T-cell (primary cell): ENCODE results near the gene ITPR2. TPM values are rescaled to one million over a fixed set of nuclear protein-coding genes. Genes with fewer than 3 reads are reported as not detected.

Experiments
- ATAC-seq, 4 experiments: fragments of 200-7000 bp in 3 of 4; fragments of 150-1000 bp in 1 of 4; cut with Tn5 transposase; replicated peaks in 1 of 4; 1 replicate in 3 of 4; 2 replicates in 1 of 4; pipeline ENCODE4 v1.10.0; 2021; ENCODE audit warnings: moderate library complexity in 3 of 4, mild to moderate bottlenecking in 2 of 4, moderate number of reproducible peaks in 1 of 4
- CTCF ChIA-PET, 2 donors: fragments of 300-600 bp; sonication (Branson Sonifier 250); formaldehyde crosslinking; loops; one replicate each; lab custom pipeline; 2022; ENCODE audit warnings: antibody characterized with exemption in 2 of 2; lab: Charles Lee
- POLR2A ChIA-PET, 2 donors: fragments of 300-600 bp; sonication (Branson Sonifier 250); formaldehyde crosslinking; loops; one replicate each; lab custom pipeline; 2022; ENCODE audit warnings: antibody characterized with exemption in 2 of 2; lab: Charles Lee
- DNase-seq, 35 experiments: peaks; one replicate each; pipeline versions ENCODE4 v3.0.0 to v3.0.0-alpha.2; 2013 to 2023
- H3K27ac ChIP-seq: one replicate; pipeline ENCODE4 v1.5.1; 2013; ENCODE audit warnings: low read length
- H3K27me3 ChIP-seq, 2 experiments: replicated peaks in 1 of 2; 1 replicate in 1 of 2; 2 replicates in 1 of 2; pipeline versions ENCODE4 v1.6.1 to v1.7.0; 2013; ENCODE audit warnings: low read length in 1 of 2, mixed read lengths in 1 of 2; ENCODE audit not compliant: control insufficient read depth in 2 of 2, insufficient read depth in 2 of 2; ENCODE audit errors: extremely low read depth in 1 of 2
- H3K36me3 ChIP-seq, 2 donors: 1 replicate in 1 of 2; 2 replicates in 1 of 2; pipeline versions ENCODE4 v1.6.1 to v1.7.0; 2013; ENCODE audit warnings: low read length in 1 of 2; ENCODE audit not compliant: control insufficient read depth in 2 of 2, insufficient read depth in 1 of 2; ENCODE audit errors: extremely low read depth in 1 of 2
- H3K4me1 ChIP-seq, 2 experiments: 1 replicate in 1 of 2; 2 replicates in 1 of 2; pipeline versions ENCODE4 v1.6.1 to v1.7.0; 2013; ENCODE audit warnings: low read length in 2 of 2, mixed read lengths in 1 of 2; ENCODE audit not compliant: insufficient read depth in 2 of 2, control insufficient read depth in 1 of 2; ENCODE audit errors: extremely low read depth in 1 of 2
- H3K4me3 ChIP-seq, 2 donors: 1 replicate in 1 of 2; 2 replicates in 1 of 2; pipeline versions ENCODE4 v1.5.1 to v1.7.0; 2013; ENCODE audit warnings: mild to moderate bottlenecking in 2 of 2, low read length in 1 of 2, moderate library complexity in 1 of 2; ENCODE audit not compliant: control insufficient read depth in 1 of 2; ENCODE audit errors: extremely low read depth in 1 of 2
- H3K9me3 ChIP-seq: 2 replicates; pipeline ENCODE4 v1.7.0; 2013
- H3K27ac Mint-ChIP-seq, 2 donors: one replicate each; pipeline ENCODE4 v1.8.0; 2020 to 2021; ENCODE audit warnings: mild to moderate bottlenecking in 2 of 2, mixed read lengths in 2 of 2
- H3K27me3 Mint-ChIP-seq, 2 donors: one replicate each; pipeline ENCODE4 v1.8.0; 2021 to 2022; ENCODE audit warnings: mixed read lengths in 2 of 2
- H3K36me3 Mint-ChIP-seq: one replicate; pipeline ENCODE4 v1.8.0; 2021; ENCODE audit warnings: mixed read lengths
- H3K4me1 Mint-ChIP-seq, 3 donors: one replicate each; pipeline ENCODE4 v1.8.0; 2020 to 2022; ENCODE audit warnings: mixed read lengths in 3 of 3, mild to moderate bottlenecking in 1 of 3
- H3K4me3 Mint-ChIP-seq, 3 donors: one replicate each; pipeline ENCODE4 v1.8.0; 2020 to 2022; ENCODE audit warnings: mild to moderate bottlenecking in 3 of 3, mixed read lengths in 3 of 3, moderate library complexity in 3 of 3
- H3K9me3 Mint-ChIP-seq, 3 donors: one replicate each; pipeline ENCODE4 v1.8.0; 2020 to 2022; ENCODE audit warnings: mixed read lengths in 3 of 3
- WGBS: methylation state at CpG from one replicate; pipeline ENCODE4 v1.1.5; 2013; ENCODE audit warnings: missing lambda C conversion rate; ENCODE audit not compliant: insufficient coverage; 5-methylcytosine and 5-hydroxymethylcytosine counted together
- total RNA-seq, 35 experiments: library from RNA in 6 of 35; stranded (reverse) in 6 of 35; fragments of 120-200 nt in 1 of 35; gene quantifications; one replicate each; pipeline versions ENCODE4 v1.2.1 to v1.2.4 and lab custom pipeline; 2013 to 2026

The ITPR2 gene
- total RNA-seq, 5 donors from 2014 or later (not counting 1 experiment from before 2014, with no cell fraction given): 38.8 to 52.5 (median 44.5) TPM

- Mint-ChIP-seq H3K9me3 (peaks cover 0 to 5% (median 4%) of the 10 kb centered on the region in 3 donors), H3K27ac (no peak overlapping the region), H3K27me3 (no peaks in the 10 kb centered on the region), H3K4me3 (no peak overlapping the region), H3K4me1 (no peaks in the 10 kb centered on the region), H3K36me3 (peaks cover 24% of the 10 kb centered on the region)
- DNase-seq (no peak), ATAC-seq (no peak)
- CTCF ChIA-PET: no interaction called here
- Histone ChIP-seq H3K27ac (no peak overlapping the region), H3K9me3 (no peaks in the 10 kb centered on the region), H3K27me3 (no peaks in the 10 kb centered on the region), H3K4me1 (no peaks in the 10 kb centered on the region), H3K36me3 (peaks cover 0 to under 1% of the 10 kb centered on the region in 2 donors), H3K4me3 (no peak overlapping the region)
- POLR2A ChIA-PET: no interaction called here
- no CpG with 5 or more reads among the region's 2 CpGs for WGBS
Measured at GRCh38 chr12:26705851-26706250, 127.1 kb downstream of the ITPR2 start.

GRCh38 chr12:26704684-26705460 is 128.1 kb downstream of the ITPR2 start:
- H3K4me3 Mint-ChIP-seq: no peak overlapping the region
- H3K4me1 Mint-ChIP-seq: no peaks in the 10 kb centered on the region
- no peak overlapping the region for H3K27ac Mint-ChIP-seq
- no peaks in the 10 kb centered on the region for H3K27me3 Mint-ChIP-seq
- ChIA-PET POLR2A (no interaction called here), CTCF (no interaction called here)
- no peaks in the 10 kb centered on the region for H3K36me3 ChIP-seq
- no peak overlapping the region for H3K27ac ChIP-seq
- no peaks in the 10 kb centered on the region for H3K27me3 ChIP-seq
- no peaks in the 10 kb centered on the region for H3K9me3 ChIP-seq
- no peak for ATAC-seq
- no peaks in the 10 kb centered on the region for H3K4me1 ChIP-seq
- H3K4me3 ChIP-seq: no peak overlapping the region
- WGBS: 0% methylated on average over 1 of the region's 2 CpGs
- peaks cover 0 to 5% (median 4%) of the 10 kb centered on the region in 3 donors for H3K9me3 Mint-ChIP-seq
- peaks cover 27% of the 10 kb centered on the region for H3K36me3 Mint-ChIP-seq
- DNase-seq: no peak

- Histone ChIP-seq H3K27ac (no peak overlapping the region), H3K4me3 (no peak overlapping the region), H3K27me3 (no peaks in the 10 kb centered on the region), H3K9me3 (no peaks in the 10 kb centered on the region), H3K36me3 (no peaks in the 10 kb centered on the region), H3K4me1 (no peaks in the 10 kb centered on the region)
- no CpG with 5 or more reads among the region's 1 CpG for WGBS
- Mint-ChIP-seq H3K27me3 (no peaks in the 10 kb centered on the region), H3K36me3 (peaks cover 28% of the 10 kb centered on the region), H3K4me3 (no peak overlapping the region), H3K4me1 (no peaks in the 10 kb centered on the region), H3K9me3 (peaks cover 0 to 5% (median 4%) of the 10 kb centered on the region in 3 donors), H3K27ac (no peak overlapping the region)
- DNase-seq (no peak), ATAC-seq (no peak)
- ChIA-PET CTCF (no interaction called here), POLR2A (no interaction called here)
Measured at GRCh38 chr12:26704214-26704613, 128.8 kb downstream of the ITPR2 start.

GRCh38 chr12:26702741-26703140 is 130.3 kb downstream of the ITPR2 start:
- ATAC-seq: no peak
- H3K27ac ChIP-seq: no peak overlapping the region
- no peaks in the 10 kb centered on the region for H3K36me3 ChIP-seq
- Mint-ChIP-seq H3K36me3 (peaks cover 27% of the 10 kb centered on the region), H3K27me3 (no peaks in the 10 kb centered on the region), H3K27ac (no peak overlapping the region), H3K4me3 (no peak overlapping the region), H3K4me1 (no peaks in the 10 kb centered on the region), H3K9me3 (no peaks in the 10 kb centered on the region)
- no CpG with 5 or more reads among the region's 4 CpGs for WGBS
- POLR2A ChIA-PET: no interaction called here
- no peak for DNase-seq
- CTCF ChIA-PET: no interaction called here
- H3K4me1 ChIP-seq: no peaks in the 10 kb centered on the region
- no peaks in the 10 kb centered on the region for H3K27me3 ChIP-seq
- no peak overlapping the region for H3K4me3 ChIP-seq
- no peaks in the 10 kb centered on the region for H3K9me3 ChIP-seq

GRCh38 chr12:26701604-26702215 is 131.3 kb downstream of the ITPR2 start:
- no CpG with 5 or more reads among the region's 1 CpG for WGBS
- CTCF ChIA-PET: interaction anchor here (0.5 to 1.5 kb wide), 12 partner anchors 9 to 1480 kb away, joined by 3 to 12 read pairs (median 4); no protein-coding TSS in a partner anchor
- Histone ChIP-seq H3K9me3 (no peaks in the 10 kb centered on the region), H3K27me3 (no peaks in the 10 kb centered on the region), H3K27ac (no peak overlapping the region), H3K36me3 (no peaks in the 10 kb centered on the region), H3K4me1 (no peaks in the 10 kb centered on the region), H3K4me3 (no peak overlapping the region)
- H3K36me3 Mint-ChIP-seq: peaks cover 36% of the 10 kb centered on the region
- DNase-seq (peak in 1 of 35 experiments; percentile 45), ATAC-seq (no peak)
- no peak overlapping the region for H3K27ac Mint-ChIP-seq
- no peak overlapping the region for H3K4me3 Mint-ChIP-seq
- no peaks in the 10 kb centered on the region for H3K27me3 Mint-ChIP-seq
- no peaks in the 10 kb centered on the region for H3K4me1 Mint-ChIP-seq
- H3K9me3 Mint-ChIP-seq: no peaks in the 10 kb centered on the region
- POLR2A ChIA-PET: no interaction called here

GRCh38 chr12:26700430-26700829 is 132.6 kb downstream of the ITPR2 start:
- no peak overlapping the region for H3K27ac ChIP-seq
- no peaks in the 10 kb centered on the region for H3K9me3 ChIP-seq
- WGBS: 100% methylated on average over 2 of the region's 4 CpGs
- Mint-ChIP-seq H3K27me3 (no peaks in the 10 kb centered on the region), H3K36me3 (peaks cover 48% of the 10 kb centered on the region), H3K9me3 (no peaks in the 10 kb centered on the region), H3K4me3 (no peak overlapping the region), H3K27ac (no peak overlapping the region), H3K4me1 (no peaks in the 10 kb centered on the region)
- DNase-seq (no peak), ATAC-seq (no peak)
- POLR2A ChIA-PET: no interaction called here
- CTCF ChIA-PET: interaction anchor here in 1 of 2 donors (1.5 kb wide), 1 partner anchor 601 kb away, joined by 4 read pairs; no protein-coding TSS in a partner anchor
- no peaks in the 10 kb centered on the region for H3K4me1 ChIP-seq
- H3K4me3 ChIP-seq: no peak overlapping the region
- no peaks in the 10 kb centered on the region for H3K36me3 ChIP-seq
- no peaks in the 10 kb centered on the region for H3K27me3 ChIP-seq
